Stomach (tissue), 9 donors: ENCODE data around the gene RPL13. TPM values are rescaled to one million over a fixed set of nuclear protein-coding genes. Genes with fewer than 3 reads are reported as not detected.
A peak's percentile ranks its signal among the peaks of the same experiment; 100 is the strongest.

Experiments
- DNase-seq, 2 donors: peaks; one replicate each; pipeline versions ENCODE4 v3.0.0 to v3.0.0-alpha.2; 2013 to 2019
- H3K27ac ChIP-seq, 5 donors: fragments of 200-600 bp in 4 of 5; sonication (generic) in 4 of 5; one replicate each; pipeline ENCODE4 v1.5.1; 2013 to 2019; ENCODE audit warnings: mild to moderate bottlenecking in 1 of 5, moderate library complexity in 1 of 5
- H3K27me3 ChIP-seq, 3 donors: fragments of 200-600 bp; sonication (generic); one replicate each; pipeline ENCODE4 v1.5.1; 2017 to 2019; ENCODE audit warnings: mixed run types in 1 of 3
- H3K36me3 ChIP-seq, 4 donors: fragments of 200-600 bp; sonication (generic); 1 replicate in 3 of 4; 2 replicates in 1 of 4; pipeline ENCODE4 v1.5.1; 2016 to 2019
- H3K4me1 ChIP-seq, 4 donors: fragments of 200-600 bp; sonication (generic); one replicate each; pipeline ENCODE4 v1.5.1; 2016 to 2019
- H3K4me3 ChIP-seq, 4 donors: fragments of 200-600 bp; sonication (generic) in 3 of 4; one replicate each; pipeline ENCODE4 v1.5.1; 2016 to 2019; ENCODE audit warnings: mild to moderate bottlenecking in 1 of 4
- H3K9me3 ChIP-seq, 4 donors: fragments of 200-600 bp; sonication (generic); one replicate each; pipeline ENCODE4 v1.5.1; 2016 to 2019
- EP300 ChIP-seq: sonication (generic); formaldehyde crosslinking; IDR thresholded peaks from one replicate; pipeline ENCODE4 v1.6.1; 2017; ENCODE audit warnings: antibody characterized with exemption
- POLR2A ChIP-seq, 4 donors: fragments of 450-650 bp; IDR thresholded peaks; one replicate each; pipeline ENCODE4 v1.6.1; 2016; ENCODE audit warnings: antibody characterized with exemption in 4 of 4, control low read depth in 2 of 4, mild to moderate bottlenecking in 1 of 4, moderate library complexity in 1 of 4
- POLR2AphosphoS5 ChIP-seq, 3 donors: sonication (generic); formaldehyde crosslinking; IDR thresholded peaks; one replicate each; pipeline ENCODE4 v1.6.1; 2016; ENCODE audit warnings: antibody characterized with exemption in 3 of 3
- WGBS, 5 donors: extraction: QIAGEN DNeasy Blood & Tissue Kit in 3 of 5; methylation state at CpG; one replicate each; pipeline versions ENCODE4 v1.1.5 to v1.1.7; 2013 to 2018; 5-methylcytosine and 5-hydroxymethylcytosine counted together
- intact Hi-C: fragments of 100-400 bp; cut with DNase I; formaldehyde crosslinking; loops from one replicate; pipeline ENCODE4 v1.15.1; 2023; ENCODE audit warnings: low total_unique reads
- polyA plus RNA-seq, 3 donors: library from polyadenylated mRNA; stranded (reverse); fragments of 200-250 nt; gene quantifications; one replicate each; pipeline ENCODE4 v1.2.3, GENCODE V29; 2013
- total RNA-seq, 5 donors: library from RNA; depleted of rRNA; stranded (reverse); fragments of >200 nt; gene quantifications; one replicate each; pipeline versions ENCODE4 v1.1.0 to v1.2.3, GENCODE V29; 2014 to 2016
- TF ChIP-seq, protein P1 (sequence below), 7 experiments: fragments of 450-650 bp in 4 of 7; fragments of 200-600 bp in 3 of 7; sonication (generic) in 3 of 7; IDR thresholded peaks; one replicate each; pipeline ENCODE4 v1.5.1; 2016 to 2019; ENCODE audit warnings: antibody characterized with exemption in 7 of 7, control low read depth in 2 of 7, mild to moderate bottlenecking in 1 of 7
- donor health status: healthy with polysubstance abuse.
- donor health status: Bipolar disorder and iron deficiency.
- donor health status: healthy.

RPL13 gene
- total and polyA plus RNA-seq, 8 donors = 2,053 to 10,054 (median 4,321) TPM

GRCh38 chr16:89572485-89573205 is 12.2 kb downstream of the RPL13 start:
- WGBS, 5 donors = 65 to 69% (median 67%) methylated on average over 13 to 19 of the region's 19 CpGs
- H3K4me1 ChIP-seq = peaks cover 20 to 31% (median 25%) of the 10 kb centered on the region in 4 donors
- H3K9me3 ChIP-seq = no peaks in the 10 kb centered on the region
- H3K4me3 ChIP-seq = no peak overlapping the region
- H3K36me3 ChIP-seq = no peaks in the 10 kb centered on the region
- peaks cover 23 to 93% (median 41%) of the 10 kb centered on the region in 3 donors for H3K27me3 ChIP-seq
- no peak for DNase-seq
- intact Hi-C loops = loop anchor here (10.0 kb wide), 1 partner anchor 72 kb away; no protein-coding TSS in a partner anchor
- no peak overlapping the region for H3K27ac ChIP-seq
- TF ChIP-seq POLR2A (IDR thresholded peaks at IDR 0.05) (no peak), EP300 (no peak), POLR2AphosphoS5 (IDR thresholded peaks at IDR 0.05) (no peak)
- TF ChIP-seq, protein P1, sequence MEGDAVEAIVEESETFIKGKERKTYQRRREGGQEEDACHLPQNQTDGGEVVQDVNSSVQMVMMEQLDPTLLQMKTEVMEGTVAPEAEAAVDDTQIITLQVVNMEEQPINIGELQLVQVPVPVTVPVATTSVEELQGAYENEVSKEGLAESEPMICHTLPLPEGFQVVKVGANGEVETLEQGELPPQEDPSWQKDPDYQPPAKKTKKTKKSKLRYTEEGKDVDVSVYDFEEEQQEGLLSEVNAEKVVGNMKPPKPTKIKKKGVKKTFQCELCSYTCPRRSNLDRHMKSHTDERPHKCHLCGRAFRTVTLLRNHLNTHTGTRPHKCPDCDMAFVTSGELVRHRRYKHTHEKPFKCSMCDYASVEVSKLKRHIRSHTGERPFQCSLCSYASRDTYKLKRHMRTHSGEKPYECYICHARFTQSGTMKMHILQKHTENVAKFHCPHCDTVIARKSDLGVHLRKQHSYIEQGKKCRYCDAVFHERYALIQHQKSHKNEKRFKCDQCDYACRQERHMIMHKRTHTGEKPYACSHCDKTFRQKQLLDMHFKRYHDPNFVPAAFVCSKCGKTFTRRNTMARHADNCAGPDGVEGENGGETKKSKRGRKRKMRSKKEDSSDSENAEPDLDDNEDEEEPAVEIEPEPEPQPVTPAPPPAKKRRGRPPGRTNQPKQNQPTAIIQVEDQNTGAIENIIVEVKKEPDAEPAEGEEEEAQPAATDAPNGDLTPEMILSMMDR (IDR thresholded peaks at IDR 0.05) = no peak

DNA sequence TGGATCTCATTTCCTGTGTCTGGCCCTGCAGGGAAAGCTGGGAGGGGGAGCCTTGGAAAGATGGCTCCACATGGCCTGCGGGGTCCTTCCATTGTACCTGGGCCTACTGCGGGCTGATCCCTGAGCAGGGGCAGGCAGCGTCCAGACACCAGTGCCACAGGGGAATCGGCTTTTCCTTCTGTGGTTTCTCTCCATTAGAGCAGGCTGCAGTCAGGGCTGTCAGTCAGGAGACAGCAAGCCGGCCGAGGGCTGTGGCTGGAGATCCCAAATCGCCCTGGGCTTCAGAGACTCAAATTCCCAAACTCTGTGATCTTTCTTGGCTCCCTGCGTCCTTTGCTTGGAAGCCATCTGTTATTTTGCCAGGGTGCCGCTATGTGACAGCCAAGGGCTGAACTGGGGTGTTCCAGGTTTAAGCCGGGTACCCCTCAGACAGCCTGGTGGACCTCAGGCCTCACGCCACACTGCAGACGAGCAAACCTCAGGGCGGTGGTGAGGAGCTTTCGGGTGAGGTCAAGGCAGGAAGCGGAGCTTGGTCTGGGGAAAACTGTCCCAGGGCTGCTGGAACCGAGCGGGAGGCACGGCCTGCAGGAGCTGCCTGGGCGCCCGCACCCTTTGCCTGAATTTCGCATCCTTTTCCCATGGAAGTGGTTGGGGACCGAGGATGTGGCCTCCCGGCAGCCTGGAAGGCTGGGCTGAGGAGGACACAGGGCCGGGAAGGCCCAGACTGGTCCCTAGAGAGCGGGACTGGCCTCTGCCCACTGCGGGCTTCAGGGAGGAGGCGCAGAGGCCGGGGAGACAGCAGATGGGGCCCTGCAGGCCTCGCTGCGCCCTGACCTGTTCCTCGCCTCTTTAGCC is 13.6 kb downstream of the RPL13 start:
- peaks cover 23 to 90% (median 41%) of the 10 kb centered on the region in 3 donors for H3K27me3 ChIP-seq
- no peak overlapping the region for H3K27ac ChIP-seq
- WGBS, 5 donors = 70 to 88% (median 77%) methylated on average over 13 to 31 of the region's 31 CpGs
- peaks cover 20 to 31% (median 25%) of the 10 kb centered on the region in 4 donors for H3K4me1 ChIP-seq
- no peaks in the 10 kb centered on the region for H3K36me3 ChIP-seq
- peak overlapping the region in 2 of 4 donors; percentile 31 to 46 for H3K4me3 ChIP-seq
- intact Hi-C loops = loop anchor here (10.0 kb wide), 1 partner anchor 71 kb away; no protein-coding TSS in a partner anchor
- no peak for DNase-seq
- no peaks in the 10 kb centered on the region for H3K9me3 ChIP-seq
- TF ChIP-seq, protein P1 (IDR thresholded peaks at IDR 0.05) = no peak
- no peak for TF ChIP-seq EP300
- TF ChIP-seq POLR2A (IDR thresholded peaks at IDR 0.05) = no peak
- no peak for TF ChIP-seq POLR2AphosphoS5 (IDR thresholded peaks at IDR 0.05)

GRCh38 chr16:89574681-89575246 is 14.3 kb downstream of the RPL13 start:
- Histone ChIP-seq H3K27ac (no peak overlapping the region), H3K36me3 (no peaks in the 10 kb centered on the region), H3K4me3 (peak overlapping the region; percentile 29 to 46 (median 30)), H3K27me3 (peaks cover 23 to 83% (median 41%) of the 10 kb centered on the region in 3 donors), H3K9me3 (no peaks in the 10 kb centered on the region), H3K4me1 (peaks cover 20 to 31% (median 25%) of the 10 kb centered on the region in 4 donors)
- intact Hi-C loops = loop anchor here (10.0 kb wide), 1 partner anchor 70 kb away; no protein-coding TSS in a partner anchor
- TF ChIP-seq, protein P1 (IDR thresholded peaks at IDR 0.05) = peak in 4 of 7 experiments; percentile 42 to 72 (median 64)
- TF ChIP-seq POLR2A (IDR thresholded peaks at IDR 0.05) = no peak
- no peak for TF ChIP-seq EP300
- TF ChIP-seq POLR2AphosphoS5 (IDR thresholded peaks at IDR 0.05) = peak in 1 of 3 donors; percentile 45
- DNase-seq = peak; percentile 77 to 86
- WGBS, 5 donors = 1 to 4% (median 2%) methylated on average over 24 to 55 of the region's 55 CpGs
